Suppressor macrophage treated with lipopolysaccharide for 1 hour (primary cell): Measurements from ENCODE around the gene NGFR.
"Not testable (repeated sequence)": the region's sequence is repeated elsewhere in the genome, so short reads cannot be mapped to it uniquely, and the experiment has no call there.

Experiments
- DNase-seq, 3 donors: peaks; one replicate each; pipeline ENCODE4 v3.0.0-alpha.2; 2020 to 2022

NGFR gene

GRCh38 chr17:49547566-49547965 is 52.5 kb downstream of the NGFR start:
- DNase-seq, result no peak

GRCh38 chr17:49548051-49548505 is 53.0 kb downstream of the NGFR start:
- DNase-seq, result no peak

- DNase-seq, result peak; percentile 69 to 79 (median 74)
Observed at GRCh38 chr17:49548506-49549310, 53.6 kb downstream of the NGFR start.

GRCh38 chr17:49549311-49549605 is 54.2 kb downstream of the NGFR start:
- DNase-seq, result no peak

- no peak for DNase-seq
Observed at GRCh38 chr17:49549691-49550678, 54.9 kb downstream of the NGFR start.

- not testable (repeated sequence) for DNase-seq
Observed at GRCh38 chr17:49550764-49551163, 55.7 kb downstream of the NGFR start.

- DNase-seq, result no peak
Observed at GRCh38 chr17:49551221-49552069, 56.4 kb downstream of the NGFR start.

GRCh38 chr17:49552070-49552751 is 57.1 kb downstream of the NGFR start:
- no peak for DNase-seq

- no peak for DNase-seq
Observed at GRCh38 chr17:49553676-49554335, 58.7 kb downstream of the NGFR start.

GRCh38 chr17:49554694-49555494 is 59.8 kb downstream of the NGFR start:
- no peak for DNase-seq

- no peak for DNase-seq
Observed at GRCh38 chr17:49555495-49556222, 60.6 kb downstream of the NGFR start.

- DNase-seq, result peak; percentile 65 to 86 (median 79)
Observed at GRCh38 chr17:49556223-49556943, 61.3 kb downstream of the NGFR start.

GRCh38 chr17:49557312-49558024 is 62.4 kb downstream of the NGFR start:
- DNase-seq, result peak; percentile 68 to 77 (median 71)
